Right ventricle myocardium superior (tissue), 1 donor: ENCODE measurements around the gene CSF3R. TPM values are rescaled to one million over a fixed set of nuclear protein-coding genes. Genes with fewer than 3 reads are reported as not detected.
"Not testable (repeated sequence)": the region's sequence is repeated elsewhere in the genome, so short reads cannot be mapped to it uniquely, and the experiment has no call there.

Experiments
- ATAC-seq: fragments of 200-7000 bp; cut with Tn5 transposase; one replicate; pipeline ENCODE4 v1.9.1; 2020; ENCODE audit warnings: mild to moderate bottlenecking; ENCODE audit not compliant: poor library complexity
- DNase-seq: peaks from one replicate; pipeline ENCODE4 v3.0.0-alpha.2; 2020
- intact Hi-C: fragments of 100-400 bp; cut with DNase I; formaldehyde crosslinking; loops from one replicate; pipeline ENCODE4 v1.11.2; 2022
- total RNA-seq: library from RNA; stranded (reverse); fragmentation: NEBNext Ultra II Directional; extraction: Animal tissue kit (Norgen Biotek cat#: 25700); gene quantifications from one replicate; pipeline ENCODE4 v1.2.1, GENCODE V29; 2021
- donor health status: DM: no; HTN: yes; CAD: no; lungs with severe emphysema.

Gene CSF3R
- total RNA-seq, 1 donor from 2014 or later: 3.3 TPM

- ATAC-seq (no peak), DNase-seq (no peak)
- intact Hi-C loops: no loop called here
These were observed 5.2 kb upstream of the CSF3R start for GRCh38 chr1:36487906-36488305.

DNA sequence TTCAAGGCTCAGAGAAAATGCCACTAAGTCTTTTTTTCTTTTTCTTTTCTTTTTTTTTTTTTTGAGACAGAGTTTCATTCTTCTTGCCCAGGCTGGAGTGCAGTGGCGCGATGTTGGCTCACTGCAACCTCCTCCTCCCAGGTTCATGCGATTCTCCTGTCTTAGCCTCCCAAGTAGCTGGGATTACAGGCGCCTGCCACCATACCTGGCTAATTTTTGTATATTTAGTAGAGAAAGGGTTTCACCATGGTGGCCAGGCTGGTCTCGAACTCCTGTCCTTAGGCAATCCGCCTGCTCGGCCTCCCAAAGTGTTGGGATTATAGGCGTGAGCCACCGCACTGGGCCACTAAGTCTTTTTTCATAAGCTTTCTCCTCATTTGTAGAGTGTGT is 4.6 kb upstream of the CSF3R start:
- ATAC-seq, intact Hi-C loops: not testable (repeated sequence)

DNA sequence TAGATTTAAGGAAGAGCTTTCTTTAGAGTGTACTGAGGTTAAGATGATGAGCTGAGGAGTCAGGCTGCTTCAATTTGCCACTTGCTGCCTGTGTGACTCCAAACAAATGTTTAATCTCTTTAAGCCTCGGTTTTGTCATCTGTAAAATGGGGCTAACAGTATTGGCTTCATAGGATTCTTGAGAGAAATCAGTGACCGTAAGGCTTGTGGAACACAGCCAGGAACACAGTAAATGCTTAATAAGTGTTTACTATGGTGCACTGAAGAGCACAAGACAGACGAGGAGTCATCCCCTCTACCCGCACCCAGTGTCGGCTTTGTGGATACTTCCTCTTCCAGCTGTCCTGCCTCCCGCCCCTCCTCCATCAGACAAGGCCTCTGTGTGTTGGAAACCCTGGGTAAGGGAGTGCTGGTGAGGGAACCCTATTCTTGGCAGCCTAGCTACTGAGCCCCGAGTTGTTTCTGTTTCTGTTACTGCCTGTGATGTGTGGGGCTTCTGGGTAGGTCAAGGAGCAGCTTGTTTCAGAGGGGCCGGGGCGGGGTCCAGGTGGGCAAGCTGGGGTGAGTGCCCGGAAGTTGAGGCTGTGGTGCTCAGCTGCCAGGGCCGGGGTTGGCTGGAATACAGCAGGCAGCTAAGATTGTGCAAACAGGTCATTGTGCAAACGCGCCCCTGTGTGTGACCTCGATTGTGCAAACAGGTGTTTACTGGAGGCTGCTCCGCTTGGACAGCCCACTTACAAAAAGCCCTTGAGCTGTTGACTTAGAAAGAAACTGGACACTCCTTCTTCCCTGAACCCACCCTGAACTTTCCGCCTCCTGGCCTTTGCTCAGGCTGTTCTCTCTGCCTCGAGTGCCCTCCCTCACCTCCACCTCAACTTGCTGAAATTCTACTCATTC is 4.0 kb upstream of the CSF3R start:
- ATAC-seq (peak; percentile 70), DNase-seq (peak; percentile 78)

More for the DNA sequence above, 4.6 kb upstream of the CSF3R start:
- DNase-seq: not testable (repeated sequence)

DNA sequence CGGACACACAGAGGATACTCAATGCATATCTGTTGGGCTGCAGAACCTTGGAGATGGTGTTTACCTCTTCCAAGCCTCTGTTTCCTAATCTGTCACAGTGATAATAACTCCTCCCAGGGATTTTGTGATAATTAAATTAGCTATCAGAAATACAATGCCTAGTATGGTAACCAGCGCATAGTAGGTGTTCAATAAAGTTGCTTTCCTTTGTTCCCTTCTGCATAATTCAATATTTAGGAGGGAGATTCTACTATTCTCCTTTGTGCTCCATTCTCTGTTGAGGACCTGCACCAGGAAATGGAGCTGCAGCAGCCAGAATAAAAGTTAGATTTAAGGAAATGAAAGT is 3.4 kb upstream of the CSF3R start:
- no peak for ATAC-seq
- no peak for DNase-seq
- intact Hi-C loops: no loop called here

More for the DNA sequence above, 4.0 kb upstream of the CSF3R start:
- intact Hi-C loops: no loop called here

GRCh38 chr1:36484099-36484498 is 1.4 kb upstream of the CSF3R start:
- ATAC-seq (no peak), DNase-seq (no peak)
- intact Hi-C loops: no loop called here

GRCh38 chr1:36481771-36482723 is 666 bp downstream of the CSF3R start:
- DNase-seq (no peak), ATAC-seq (peak; percentile 12)
- intact Hi-C loops: no loop called here

DNA sequence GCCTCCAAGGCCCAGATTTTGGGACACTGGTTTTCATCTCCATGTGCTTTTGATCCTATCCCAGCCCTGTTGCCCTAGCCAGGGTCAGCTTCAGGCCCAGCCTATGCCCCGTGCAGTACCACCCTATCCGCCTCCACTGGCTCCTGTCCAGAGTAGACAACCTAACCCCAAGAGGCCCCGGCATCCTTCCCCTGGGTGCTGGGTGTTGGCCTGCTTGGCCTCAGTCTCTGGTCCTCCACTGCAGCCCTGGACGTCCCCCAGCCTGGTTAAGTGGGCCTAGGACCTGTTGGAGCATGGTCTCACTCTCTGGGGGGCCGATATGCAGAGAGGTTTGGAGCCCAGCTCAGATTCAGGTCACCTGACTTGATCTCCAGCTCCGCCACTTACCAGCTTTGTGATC is 1.6 kb downstream of the CSF3R start:
- no peak for ATAC-seq
- intact Hi-C loops: no loop called here
- no peak for DNase-seq

- no peak for DNase-seq
- no peak for ATAC-seq
- intact Hi-C loops: no loop called here
These were observed 2.6 kb downstream of the CSF3R start for GRCh38 chr1:36480161-36480560.

- ATAC-seq: no peak
- no peak for DNase-seq
- intact Hi-C loops: no loop called here
These were observed 3.1 kb downstream of the CSF3R start for GRCh38 chr1:36479505-36480051.

DNA sequence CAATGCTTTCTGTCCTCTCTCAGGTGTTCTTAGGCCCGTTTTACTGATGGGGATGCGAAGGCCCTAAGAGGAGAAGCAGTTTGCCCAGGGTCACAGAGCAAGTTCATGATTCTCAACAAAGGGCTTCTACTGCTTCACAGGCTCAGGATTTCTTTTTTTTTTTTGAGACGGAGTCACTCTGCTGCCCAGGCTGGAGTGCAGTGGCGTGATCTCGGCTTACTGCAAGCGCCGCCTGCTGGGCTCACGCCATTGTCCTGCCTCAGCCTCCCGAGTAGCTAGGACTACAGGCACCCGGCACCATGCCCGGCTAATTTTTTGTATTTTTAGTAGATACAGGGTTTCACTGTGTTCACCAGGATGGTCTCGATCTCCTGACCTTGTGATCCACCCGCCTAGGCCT is 5.1 kb downstream of the CSF3R start:
- intact Hi-C loops, DNase-seq, ATAC-seq: not testable (repeated sequence)

DNA sequence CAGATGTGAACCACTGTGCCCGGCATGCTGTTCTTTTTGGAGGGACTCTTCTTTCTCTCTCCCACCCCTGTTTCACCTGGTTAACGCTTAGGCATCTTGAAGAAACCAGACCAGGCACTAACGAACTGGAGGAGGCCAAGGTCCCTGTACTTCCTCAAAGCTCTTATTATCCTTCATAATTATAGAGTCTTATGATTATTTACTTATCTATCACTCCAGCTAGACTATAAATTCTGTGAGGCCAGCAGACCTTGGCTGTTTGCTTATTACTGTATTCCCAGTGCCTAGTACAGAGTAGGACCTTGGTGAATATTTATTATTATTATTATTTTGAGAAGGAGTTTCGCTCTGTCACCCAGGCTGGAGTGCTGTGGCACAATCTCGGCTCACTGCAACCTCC is 5.8 kb downstream of the CSF3R start:
- intact Hi-C loops: no loop called here
- ATAC-seq: no peak
- no peak for DNase-seq

DNA sequence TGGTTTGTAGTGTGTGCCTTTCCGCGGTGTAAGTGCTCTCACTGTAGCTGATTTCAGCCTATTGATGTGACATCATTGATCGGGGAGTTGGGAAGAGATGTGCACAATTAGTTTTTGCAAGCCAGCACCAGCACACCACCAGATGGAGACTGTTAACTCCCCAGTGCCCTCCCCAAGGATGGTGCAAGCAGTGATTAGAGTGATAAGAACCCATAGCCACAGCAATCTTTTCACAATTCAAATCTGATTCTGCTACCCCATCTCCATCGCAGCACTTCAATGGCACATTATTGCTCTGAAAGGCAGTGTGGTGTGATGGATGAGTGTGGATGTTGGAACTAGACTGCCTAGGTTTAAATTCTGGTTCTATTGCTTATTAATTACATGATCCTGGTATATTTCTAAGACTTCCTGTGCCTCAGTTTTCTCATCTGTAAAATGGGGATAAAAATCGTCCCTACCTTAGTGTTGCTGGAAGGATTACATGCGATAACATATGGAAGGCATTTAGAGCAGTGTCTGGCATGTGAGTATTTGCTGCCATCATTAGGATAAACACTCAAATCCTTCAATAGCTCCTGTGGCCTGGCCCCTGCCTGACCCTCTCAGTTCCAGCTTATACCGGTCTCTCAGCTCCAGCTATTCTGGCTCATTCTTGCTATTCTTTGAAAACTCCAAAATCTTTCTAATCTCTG is 6.7 kb downstream of the CSF3R start:
- ATAC-seq: no peak
- intact Hi-C loops: no loop called here

GRCh38 chr1:36475341-36475740 is 7.4 kb downstream of the CSF3R start:
- intact Hi-C loops: no loop called here
- no peak for DNase-seq
- ATAC-seq: no peak

More for the DNA sequence above, 6.7 kb downstream of the CSF3R start:
- DNase-seq: no peak

DNA sequence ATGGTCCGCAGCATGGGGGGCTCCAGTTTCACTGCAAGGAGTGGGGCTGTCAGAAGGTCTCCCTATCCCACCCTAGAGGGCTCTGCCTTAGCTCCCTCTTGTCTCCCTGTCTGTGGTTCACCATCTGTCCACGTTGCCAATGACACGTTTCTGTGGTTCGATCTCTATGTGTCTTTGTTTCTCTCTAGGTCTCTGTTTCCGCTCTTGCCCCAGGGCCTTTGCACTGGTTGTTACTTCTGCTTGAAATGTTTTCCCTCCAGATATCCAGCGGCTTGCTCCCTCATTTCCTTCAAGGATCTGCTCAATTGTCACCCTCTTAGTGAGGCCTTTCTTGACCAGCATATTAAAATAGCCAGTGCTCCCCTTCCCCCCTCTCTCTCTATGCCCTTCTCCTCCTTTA is 10.1 kb downstream of the CSF3R start:
- ATAC-seq (no peak), DNase-seq (no peak)
- intact Hi-C loops: no loop called here

DNA sequence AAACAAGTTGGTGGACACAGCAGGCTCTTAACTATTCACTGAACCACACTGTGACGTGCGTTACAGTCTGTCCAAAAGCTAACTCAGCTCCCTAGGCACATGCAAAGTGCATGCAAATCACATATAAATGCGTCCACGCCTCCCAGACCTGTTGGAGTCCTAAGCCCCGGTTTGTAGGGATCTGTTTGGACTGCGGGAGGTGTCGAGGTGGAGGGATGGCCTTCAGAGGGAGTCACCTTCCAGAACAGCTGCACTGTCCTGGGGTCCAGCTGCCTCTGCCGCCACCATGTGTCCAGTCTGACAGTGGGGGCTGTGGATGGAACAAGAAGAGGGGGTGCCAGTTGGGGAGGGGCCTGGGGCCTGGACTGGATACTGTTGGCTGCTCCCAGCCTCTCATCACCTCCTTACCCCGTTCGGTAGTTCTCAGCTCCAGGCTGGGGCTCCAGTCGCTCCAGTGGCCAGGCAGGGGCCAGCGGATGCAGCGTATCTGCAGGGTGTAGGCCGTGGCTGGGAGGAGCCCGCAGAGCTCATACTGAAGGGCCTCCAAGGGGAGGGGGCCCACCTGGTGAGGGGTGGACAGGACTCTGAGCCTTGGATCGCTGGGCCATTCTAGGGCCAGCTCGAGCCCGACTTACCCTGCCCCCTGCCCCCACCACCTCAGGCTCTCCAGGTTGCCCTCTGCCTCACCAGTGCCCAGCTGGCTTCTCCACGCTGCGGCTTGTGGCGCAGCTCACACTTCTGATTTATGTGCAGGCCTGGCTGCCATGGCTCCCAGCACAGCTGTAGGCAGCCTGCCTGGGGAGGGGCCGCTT is 10.7 kb downstream of the CSF3R start:
- intact Hi-C loops: no loop called here
- DNase-seq: no peak
- ATAC-seq: no peak

DNA sequence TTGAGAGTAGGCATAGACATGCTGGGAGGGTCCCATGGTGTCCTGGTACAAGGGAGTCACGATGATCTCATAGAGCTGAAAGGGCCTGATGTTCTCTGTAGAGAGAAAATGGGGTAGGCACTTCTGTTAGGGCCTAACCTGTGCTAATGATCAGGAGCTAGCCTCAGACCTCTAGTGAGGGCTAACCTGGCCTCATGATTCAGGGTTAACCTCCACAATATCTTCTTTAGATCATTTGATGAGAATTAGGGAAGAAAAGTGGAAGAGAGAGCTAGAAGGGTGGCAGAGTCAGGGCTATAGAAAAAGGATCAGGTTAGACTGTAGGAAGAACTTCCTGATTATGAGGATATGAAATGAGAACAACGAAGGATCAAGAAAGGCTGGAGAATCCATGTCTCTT is 13.6 kb downstream of the CSF3R start:
- intact Hi-C loops: no loop called here
- DNase-seq: no peak
- no peak for ATAC-seq

DNA sequence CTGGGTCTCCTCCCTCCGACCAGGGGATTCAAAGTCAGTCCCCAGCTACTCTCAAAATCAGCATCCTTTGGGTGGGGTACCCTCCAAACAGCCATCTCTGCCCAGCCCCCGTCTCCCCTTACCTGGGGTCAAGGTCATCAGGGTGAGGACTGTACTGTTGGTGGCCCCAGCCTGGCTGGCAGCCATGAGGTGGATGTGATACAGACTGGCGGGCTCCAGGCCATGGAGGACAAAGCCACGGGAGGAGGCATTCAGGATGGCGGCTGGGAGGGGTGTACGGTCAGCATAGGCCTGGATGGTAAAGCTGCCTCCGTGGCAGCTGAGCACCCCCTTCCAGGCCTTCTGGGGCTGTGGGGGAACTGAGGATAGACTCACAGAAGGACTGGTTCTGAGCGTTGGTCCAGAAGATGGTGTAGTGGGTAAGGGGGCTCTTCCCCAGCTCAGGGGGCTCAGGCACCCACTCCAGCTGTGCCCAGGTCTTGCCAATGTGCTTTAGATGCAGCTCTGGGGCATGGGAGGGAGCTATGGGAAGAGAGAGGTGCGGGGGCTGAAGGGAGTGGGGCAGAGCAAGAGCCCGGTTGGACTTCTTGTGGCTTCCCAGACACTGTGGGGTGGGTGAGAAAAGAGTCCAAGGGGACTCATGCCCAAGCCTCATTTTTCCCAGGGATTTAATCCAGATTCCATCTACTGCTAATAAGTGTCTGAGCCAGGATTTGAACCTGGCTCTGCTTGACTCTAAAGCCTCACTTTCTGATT is 14.8 kb downstream of the CSF3R start:
- ATAC-seq (no peak), DNase-seq (no peak)
- intact Hi-C loops: no loop called here
